Measurements from ENCODE around the gene CARM1. TPM values are rescaled to one million over a fixed set of nuclear protein-coding genes. Genes with fewer than 3 reads are reported as not detected.

CARM1 gene
- total RNA-seq, 1 experiment from 2014 or later = 51.7 TPM

- intact Hi-C loops (cut with micrococcal nuclease) = no loop called here
- BruUV-seq (replicated peaks) = no TSS peak
- H3K27me3 Mint-ChIP-seq (ENCODE audit: insufficient read depth, unreplicated experiment) = no peaks in the 10 kb centered on the region
- TF ChIP-seq, protein P1, sequence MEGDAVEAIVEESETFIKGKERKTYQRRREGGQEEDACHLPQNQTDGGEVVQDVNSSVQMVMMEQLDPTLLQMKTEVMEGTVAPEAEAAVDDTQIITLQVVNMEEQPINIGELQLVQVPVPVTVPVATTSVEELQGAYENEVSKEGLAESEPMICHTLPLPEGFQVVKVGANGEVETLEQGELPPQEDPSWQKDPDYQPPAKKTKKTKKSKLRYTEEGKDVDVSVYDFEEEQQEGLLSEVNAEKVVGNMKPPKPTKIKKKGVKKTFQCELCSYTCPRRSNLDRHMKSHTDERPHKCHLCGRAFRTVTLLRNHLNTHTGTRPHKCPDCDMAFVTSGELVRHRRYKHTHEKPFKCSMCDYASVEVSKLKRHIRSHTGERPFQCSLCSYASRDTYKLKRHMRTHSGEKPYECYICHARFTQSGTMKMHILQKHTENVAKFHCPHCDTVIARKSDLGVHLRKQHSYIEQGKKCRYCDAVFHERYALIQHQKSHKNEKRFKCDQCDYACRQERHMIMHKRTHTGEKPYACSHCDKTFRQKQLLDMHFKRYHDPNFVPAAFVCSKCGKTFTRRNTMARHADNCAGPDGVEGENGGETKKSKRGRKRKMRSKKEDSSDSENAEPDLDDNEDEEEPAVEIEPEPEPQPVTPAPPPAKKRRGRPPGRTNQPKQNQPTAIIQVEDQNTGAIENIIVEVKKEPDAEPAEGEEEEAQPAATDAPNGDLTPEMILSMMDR (IDR thresholded peaks at IDR 0.05; ENCODE audit: unreplicated experiment) = no peak
- peaks cover 17% of the 10 kb centered on the region for H3K4me1 Mint-ChIP-seq (ENCODE audit: insufficient read depth, unreplicated experiment)
- H3K4me3 Mint-ChIP-seq (ENCODE audit: unreplicated experiment) = no peak overlapping the region
- no peaks in the 10 kb centered on the region for H3K36me3 Mint-ChIP-seq (ENCODE audit: insufficient read depth, unreplicated experiment)
- H3K9me3 Mint-ChIP-seq (ENCODE audit: unreplicated experiment) = no peaks in the 10 kb centered on the region
- ChIA-PET CTCF (interaction anchor here (0.6 to 3.8 kb wide), 2 partner anchors 9 to 144 kb away, joined by 4 to 40 read pairs; partner anchors contain the start of gene DNM2), POLR2A (interaction anchor here (0.6 kb wide), 1 partner anchor 26 kb away, joined by 4 read pairs; no protein-coding TSS in a partner anchor)
- no peak overlapping the region for H3K27ac Mint-ChIP-seq (ENCODE audit: low read depth, unreplicated experiment)
- DNase-seq (ENCODE audit: unreplicated experiment) = peak; percentile 56
Observed at GRCh38 chr19:10861103-10861651, 10.2 kb upstream of the CARM1 start.

- ChIA-PET CTCF (interaction anchor here (0.6 to 4.4 kb wide), 9 partner anchors 8 to 620 kb away, joined by 3 to 62 read pairs (median 4); partner anchors contain the start of genes CARM1, DNM2 and TMED1), POLR2A (no interaction called here)
- TF ChIP-seq, protein P1 (IDR thresholded peaks at IDR 0.05; ENCODE audit: unreplicated experiment) = no peak
- peaks cover 17% of the 10 kb centered on the region for H3K4me1 Mint-ChIP-seq (ENCODE audit: insufficient read depth, unreplicated experiment)
- H3K36me3 Mint-ChIP-seq (ENCODE audit: insufficient read depth, unreplicated experiment) = no peaks in the 10 kb centered on the region
- H3K4me3 Mint-ChIP-seq (ENCODE audit: unreplicated experiment) = no peak overlapping the region
- H3K9me3 Mint-ChIP-seq (ENCODE audit: unreplicated experiment) = no peaks in the 10 kb centered on the region
- no peaks in the 10 kb centered on the region for H3K27me3 Mint-ChIP-seq (ENCODE audit: insufficient read depth, unreplicated experiment)
- no peak for DNase-seq (ENCODE audit: unreplicated experiment)
- no peak overlapping the region for H3K27ac Mint-ChIP-seq (ENCODE audit: low read depth, unreplicated experiment)
- intact Hi-C loops (cut with micrococcal nuclease) = no loop called here
- BruUV-seq (replicated peaks) = no TSS peak
Observed at GRCh38 chr19:10862561-10863106, 8.7 kb upstream of the CARM1 start.

GRCh38 chr19:10863107-10863717, 8.1 kb upstream of the CARM1 start:
- Mint-ChIP-seq H3K36me3 (ENCODE audit: insufficient read depth, unreplicated experiment) (no peaks in the 10 kb centered on the region), H3K4me3 (ENCODE audit: unreplicated experiment) (no peak overlapping the region), H3K27ac (ENCODE audit: low read depth, unreplicated experiment) (no peak overlapping the region), H3K27me3 (ENCODE audit: insufficient read depth, unreplicated experiment) (no peaks in the 10 kb centered on the region), H3K4me1 (ENCODE audit: insufficient read depth, unreplicated experiment) (peaks cover 17% of the 10 kb centered on the region), H3K9me3 (ENCODE audit: unreplicated experiment) (no peaks in the 10 kb centered on the region)
- intact Hi-C loops (cut with micrococcal nuclease) = no loop called here
- ChIA-PET POLR2A (no interaction called here), CTCF (interaction anchor here (0.6 to 4.4 kb wide), 13 partner anchors 10 to 380 kb away, joined by 3 to 68 read pairs (median 4); partner anchors contain the start of genes DNM2 and TMED1)
- DNase-seq (ENCODE audit: unreplicated experiment) = no peak
- TF ChIP-seq, protein P1 (IDR thresholded peaks at IDR 0.05; ENCODE audit: unreplicated experiment) = no peak
- no TSS peak for BruUV-seq (replicated peaks)

DNA sequence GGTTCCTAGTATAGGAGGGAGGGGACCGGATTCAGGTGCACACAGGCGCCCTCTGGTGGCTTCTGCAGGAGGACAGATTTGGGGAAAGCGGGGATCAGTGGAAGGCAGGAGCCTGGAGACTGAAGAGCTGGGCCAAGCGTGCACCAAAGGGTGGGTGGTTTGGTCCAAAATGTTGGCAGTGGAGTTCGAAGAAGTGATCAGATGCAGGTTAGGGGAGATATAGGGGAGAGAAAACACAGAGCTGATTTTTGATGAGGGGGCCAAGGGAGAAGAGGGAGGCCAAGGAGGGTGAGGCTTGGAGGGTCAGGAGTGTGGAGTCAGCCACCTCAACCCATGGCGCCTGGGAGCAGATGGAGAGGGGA, 6.8 kb upstream of the CARM1 start:
- H3K27ac Mint-ChIP-seq (ENCODE audit: low read depth, unreplicated experiment) = peak overlapping the region; percentile 37
- intact Hi-C loops (cut with micrococcal nuclease) = loop anchor here (1.0 kb wide), 1 partner anchor 147 kb away; no protein-coding TSS in a partner anchor
- peaks cover 17% of the 10 kb centered on the region for H3K4me1 Mint-ChIP-seq (ENCODE audit: insufficient read depth, unreplicated experiment)
- H3K27me3 Mint-ChIP-seq (ENCODE audit: insufficient read depth, unreplicated experiment) = no peaks in the 10 kb centered on the region
- no TSS peak for BruUV-seq (replicated peaks)
- DNase-seq (ENCODE audit: unreplicated experiment) = peak; percentile 85
- TF ChIP-seq, protein P1 (IDR thresholded peaks at IDR 0.05; ENCODE audit: unreplicated experiment) = peak; percentile 89
- CTCF ChIA-PET = interaction anchor here (0.5 to 4.4 kb wide), 40 partner anchors 8 to 1896 kb away, joined by 3 to 68 read pairs (median 4); partner anchors contain the start of genes DNM2 and TMED1
- no peak overlapping the region for H3K4me3 Mint-ChIP-seq (ENCODE audit: unreplicated experiment)
- H3K9me3 Mint-ChIP-seq (ENCODE audit: unreplicated experiment) = no peaks in the 10 kb centered on the region
- no peaks in the 10 kb centered on the region for H3K36me3 Mint-ChIP-seq (ENCODE audit: insufficient read depth, unreplicated experiment)
- POLR2A ChIA-PET = interaction anchor here (0.7 to 3.7 kb wide), 5 partner anchors 29 to 207 kb away, joined by 3 to 28 read pairs (median 6); partner anchors contain the start of genes DNM2 and TMED1
